Activated naive CD4-positive, alpha-beta T cell treated with anti-CD3 and anti-CD28 coated beads, Interleukin-2, amount 10 ng/mL, durations not matched to agents 5 hours and 36 hours (primary cell): ENCODE data around the gene PTP4A1. TPM values are rescaled to one million over a fixed set of nuclear protein-coding genes. Genes with fewer than 3 reads are reported as not detected.

Source experiments
- total RNA-seq, 2 experiments: library from RNA; stranded (reverse); gene quantifications; one replicate each; pipeline ENCODE4 v1.2.3, GENCODE V29; 2021

PTP4A1 gene
- 10 to 100 TPM; 56.0 to 58.0 TPM for total RNA-seq

DNA sequence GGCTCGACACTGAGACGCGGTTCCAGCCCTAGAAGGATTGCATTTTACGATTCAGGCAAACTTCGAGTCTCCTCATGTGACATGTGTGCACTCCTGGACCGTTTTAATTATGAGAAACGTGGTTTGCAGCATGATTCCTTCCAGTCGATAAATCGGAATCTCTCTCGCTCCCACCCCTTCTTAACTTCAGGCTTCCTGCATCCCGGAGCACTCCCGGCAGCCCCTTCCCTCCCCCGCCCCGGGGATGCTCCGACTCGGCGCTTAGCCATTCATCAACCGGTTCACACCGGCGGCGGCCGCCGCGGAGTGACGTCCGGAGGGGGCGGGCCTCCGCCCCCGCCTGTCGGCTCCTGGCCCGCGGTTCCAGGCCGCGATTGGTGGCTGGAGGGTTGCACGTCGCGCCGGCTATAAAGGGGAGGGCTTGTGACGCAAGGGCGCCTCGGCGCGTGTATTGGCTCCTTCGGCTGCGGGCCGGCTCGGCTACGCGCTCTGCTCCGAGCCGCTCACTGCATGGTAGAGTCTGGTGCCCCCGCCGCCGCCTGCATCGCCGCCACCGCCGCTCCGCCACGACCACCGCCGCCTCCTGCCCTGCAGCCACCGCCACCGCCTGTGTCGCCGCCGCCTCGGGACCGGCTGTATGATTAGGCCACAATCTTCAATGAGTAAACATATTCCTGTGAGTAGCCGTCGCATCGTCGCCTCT, at the start of gene PTP4A1, which contains the start of gene LOC128125822:
Gene PTP4A1 (plus strand): TSS at position 437 of the 703 bp plus-strand sequence. CDS start 4,401 bp downstream, outside the sequence.
Gene LOC128125822 (plus strand): TSS at position 437 of the 703 bp plus-strand sequence.

Other genes starting within 250 kb of the PTP4A1 start
- gene PHF3, start 63.3 kb downstream of the PTP4A1 start, total RNA-seq = 10 to 100 TPM; 47.8 to 50.2 TPM